ENCODE data around the gene NRP2. TPM values are rescaled to one million over a fixed set of nuclear protein-coding genes. Genes with fewer than 3 reads are reported as not detected.

Gene NRP2
- polyA plus RNA-seq, 2 of the 4 experiments (the other 2 are of a cell fraction), result 144 to 159 TPM

DNA sequence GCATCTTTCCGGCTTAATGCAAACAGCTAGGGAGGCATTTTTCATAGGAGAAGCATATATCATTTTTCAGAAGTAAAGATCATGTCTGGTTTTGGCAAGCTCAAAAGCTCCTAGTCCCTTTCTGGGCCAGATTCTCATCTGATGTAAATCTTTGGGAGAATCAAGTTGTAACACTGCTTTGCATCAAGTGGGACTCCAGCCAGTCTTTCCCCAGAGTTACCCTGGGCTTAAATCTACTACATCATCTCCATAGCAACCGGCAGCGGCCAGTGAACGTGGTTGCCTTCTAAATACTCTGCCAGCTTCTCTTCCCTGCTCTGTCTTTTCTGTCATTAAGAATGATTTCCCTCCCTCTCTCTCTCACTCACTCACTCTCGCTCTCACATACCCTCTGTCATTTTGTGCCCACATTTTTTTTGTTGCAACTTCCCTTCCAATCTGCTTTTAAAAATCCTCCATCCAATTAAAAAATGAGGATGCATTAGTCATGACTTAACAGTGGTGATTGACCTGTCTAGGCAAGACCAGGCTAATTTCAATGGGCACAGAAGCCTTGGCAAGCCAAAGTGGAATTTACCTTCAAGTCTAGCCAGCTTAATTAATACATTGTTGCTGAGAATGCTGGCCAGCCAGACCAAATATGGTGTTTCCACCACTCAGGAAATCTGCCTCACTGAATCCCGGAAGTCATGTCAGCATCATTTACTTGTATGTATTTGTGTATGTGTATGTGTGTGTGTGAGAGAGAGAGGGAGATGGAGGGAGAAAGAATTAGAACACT is 93.0 kb downstream of the NRP2 start (continued):
- TF ChIP-seq EHF (CRISPR knock-in tag; IDR thresholded peaks at IDR 0.05) (no peak), MAFK (IDR thresholded peaks at IDR 0.05; ENCODE audit: partially characterized antibody) (no peak), USF2 (IDR thresholded peaks at IDR 0.05) (no peak), POLR2A (IDR thresholded peaks at IDR 0.05; ENCODE audit: low read length) (no peak), PHF8 (IDR thresholded peaks at IDR 0.05; ENCODE audit: borderline replicate concordance, low read depth) (no peak), HOXB5 (CRISPR knock-in tag; IDR thresholded peaks at IDR 0.05) (no peak), RAD21 (conservative IDR thresholded peaks at IDR 0.05 in 1 of 2, IDR thresholded peaks at IDR 0.05 in 1 of 2) (no peak), ZSCAN20 (CRISPR knock-in tag; IDR thresholded peaks at IDR 0.05) (no peak)

DNA sequence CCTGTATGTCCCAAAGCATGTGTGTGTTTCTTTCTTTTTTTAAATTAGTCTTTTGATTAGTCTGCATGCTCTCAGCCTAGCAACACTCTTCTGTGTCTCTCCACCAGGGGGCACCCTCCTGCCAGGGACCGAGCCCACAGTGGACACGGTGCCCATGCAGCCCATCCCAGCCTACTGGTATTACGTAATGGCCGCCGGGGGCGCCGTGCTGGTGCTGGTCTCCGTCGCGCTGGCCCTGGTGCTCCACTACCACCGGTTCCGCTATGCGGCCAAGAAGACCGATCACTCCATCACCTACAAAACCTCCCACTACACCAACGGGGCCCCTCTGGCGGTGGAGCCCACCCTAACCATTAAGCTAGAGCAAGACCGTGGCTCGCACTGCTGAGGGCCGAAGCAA is 93.8 kb downstream of the NRP2 start:
- H3K4me2 ChIP-seq, result no peak overlapping the region
- WGBS (ENCODE audit: missing lambda C conversion rate), result 83% methylated on average over 19 of the region's 19 CpGs
- peak; percentile 61 to 83; a peak in 3 of 6 replicates for ATAC-seq
- no peak overlapping the region for H3K4me3 ChIP-seq
- ChIA-PET POLR2A (no interaction called here), CTCF (interaction anchor here (0.6 to 2.4 kb wide), 10 partner anchors 12 to 175 kb away, joined by 3 to 14 read pairs (median 4); no protein-coding TSS in a partner anchor)
- DNase-seq (ENCODE audit: low read depth in 1 of 2, low spot score in 1 of 2), result peak in 1 of 2 experiments; percentile 63
- H3K9me3 ChIP-seq, result no peaks in the 10 kb centered on the region
- peaks cover 9% of the 10 kb centered on the region for H3K4me1 ChIP-seq
- H3K27ac ChIP-seq, result no peak overlapping the region
- TF ChIP-seq, protein P1, sequence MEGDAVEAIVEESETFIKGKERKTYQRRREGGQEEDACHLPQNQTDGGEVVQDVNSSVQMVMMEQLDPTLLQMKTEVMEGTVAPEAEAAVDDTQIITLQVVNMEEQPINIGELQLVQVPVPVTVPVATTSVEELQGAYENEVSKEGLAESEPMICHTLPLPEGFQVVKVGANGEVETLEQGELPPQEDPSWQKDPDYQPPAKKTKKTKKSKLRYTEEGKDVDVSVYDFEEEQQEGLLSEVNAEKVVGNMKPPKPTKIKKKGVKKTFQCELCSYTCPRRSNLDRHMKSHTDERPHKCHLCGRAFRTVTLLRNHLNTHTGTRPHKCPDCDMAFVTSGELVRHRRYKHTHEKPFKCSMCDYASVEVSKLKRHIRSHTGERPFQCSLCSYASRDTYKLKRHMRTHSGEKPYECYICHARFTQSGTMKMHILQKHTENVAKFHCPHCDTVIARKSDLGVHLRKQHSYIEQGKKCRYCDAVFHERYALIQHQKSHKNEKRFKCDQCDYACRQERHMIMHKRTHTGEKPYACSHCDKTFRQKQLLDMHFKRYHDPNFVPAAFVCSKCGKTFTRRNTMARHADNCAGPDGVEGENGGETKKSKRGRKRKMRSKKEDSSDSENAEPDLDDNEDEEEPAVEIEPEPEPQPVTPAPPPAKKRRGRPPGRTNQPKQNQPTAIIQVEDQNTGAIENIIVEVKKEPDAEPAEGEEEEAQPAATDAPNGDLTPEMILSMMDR (IDR thresholded peaks at IDR 0.05), result peak; percentile 69
- TF ChIP-seq RNF2 (IDR thresholded peaks at IDR 0.05; ENCODE audit: borderline replicate concordance, low read depth) (no peak), CEBPB (IDR thresholded peaks at IDR 0.05) (peak in 1 of 2 experiments; percentile 81; a peak in 2 of 4 replicates), PHF8 (IDR thresholded peaks at IDR 0.05; ENCODE audit: borderline replicate concordance, low read depth) (no peak), GATA3 (IDR thresholded peaks at IDR 0.05; ENCODE audit: borderline replicate concordance) (no peak), RAD21 (conservative IDR thresholded peaks at IDR 0.05 in 1 of 2, IDR thresholded peaks at IDR 0.05 in 1 of 2) (peak; percentile 61 to 66), SMC3 (IDR thresholded peaks at IDR 0.05) (peak; percentile 69), EP300 (IDR thresholded peaks at IDR 0.05) (no peak)
- FAIRE-seq, result no peak

- DNase-seq (ENCODE audit: low read depth in 1 of 2, low spot score in 1 of 2), result no peak
- Histone ChIP-seq H3K9me3 (no peaks in the 10 kb centered on the region), H3K4me1 (peaks cover 3% of the 10 kb centered on the region), H3K27ac (no peak overlapping the region), H3K4me2 (no peak overlapping the region), H3K4me3 (no peak overlapping the region)
- ATAC-seq, result peak in 1 of 2 experiments; percentile 13; a peak in 2 of 6 replicates
- ChIA-PET POLR2A (no interaction called here), CTCF (interaction anchor here (0.6 to 2.4 kb wide), 9 partner anchors 13 to 172 kb away, joined by 3 to 14 read pairs (median 3); no protein-coding TSS in a partner anchor)
- 86% methylated on average over 5 of the region's 5 CpGs for WGBS (ENCODE audit: missing lambda C conversion rate)
- no peak for FAIRE-seq
- TF ChIP-seq ESRRA (IDR thresholded peaks at IDR 0.05; ENCODE audit: borderline replicate concordance, low read length) (no peak), HMGXB4 (CRISPR knock-in tag; IDR thresholded peaks at IDR 0.05; ENCODE audit: borderline replicate concordance) (no peak), PBX3 (IDR thresholded peaks at IDR 0.05) (no peak)
These were observed 94.4 kb downstream of the NRP2 start for GRCh38 chr2:205776720-205777119.

All from A549 (cell line).